ENCODE data around the gene GBP3. TPM values are rescaled to one million over a fixed set of nuclear protein-coding genes. Genes with fewer than 3 reads are reported as not detected.

Gene GBP3
- total and polyA plus RNA-seq, 2 of the 8 experiments (the other 6 are each of a cell fraction or from before 2014, with no cell fraction given), result not detected

DNA sequence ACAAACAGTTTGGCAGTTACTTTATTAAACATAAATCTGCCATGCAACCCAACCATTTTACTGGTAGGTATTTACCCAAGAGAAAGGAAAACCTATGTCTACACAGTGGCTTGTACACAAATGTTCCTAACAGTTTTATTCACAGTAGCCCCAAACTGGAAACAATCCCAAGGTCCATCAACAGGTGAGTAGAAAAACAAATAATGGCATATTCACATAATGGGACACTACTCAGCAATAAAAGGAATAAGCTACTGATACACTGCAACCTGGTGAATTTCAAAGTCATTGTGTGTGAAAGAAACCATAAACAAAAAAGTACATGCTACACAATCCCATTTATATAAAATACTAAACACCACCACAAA, 42.9 kb downstream of the GBP3 start (continued):
- TF ChIP-seq CHD7 (IDR thresholded peaks at IDR 0.05; ENCODE audit: insufficient replicate concordance, low read length) (no peak), CHD2 (IDR thresholded peaks at IDR 0.05; ENCODE audit: low read length) (no peak), SP1 (IDR thresholded peaks at IDR 0.05; ENCODE audit: low read depth, low read length) (no peak), SP4 (IDR thresholded peaks at IDR 0.05; ENCODE audit: low read length) (no peak), SRF (IDR thresholded peaks at IDR 0.05; ENCODE audit: low read depth, low read length) (no peak), ZNF274 (IDR thresholded peaks at IDR 0.05; ENCODE audit: borderline replicate concordance, extremely low read depth, low read length) (no peak), CBX8 (IDR thresholded peaks at IDR 0.05; ENCODE audit: borderline replicate concordance, low read depth, low read length) (no peak)
